Measurements from ENCODE around the gene GTF3C1.

DNA sequence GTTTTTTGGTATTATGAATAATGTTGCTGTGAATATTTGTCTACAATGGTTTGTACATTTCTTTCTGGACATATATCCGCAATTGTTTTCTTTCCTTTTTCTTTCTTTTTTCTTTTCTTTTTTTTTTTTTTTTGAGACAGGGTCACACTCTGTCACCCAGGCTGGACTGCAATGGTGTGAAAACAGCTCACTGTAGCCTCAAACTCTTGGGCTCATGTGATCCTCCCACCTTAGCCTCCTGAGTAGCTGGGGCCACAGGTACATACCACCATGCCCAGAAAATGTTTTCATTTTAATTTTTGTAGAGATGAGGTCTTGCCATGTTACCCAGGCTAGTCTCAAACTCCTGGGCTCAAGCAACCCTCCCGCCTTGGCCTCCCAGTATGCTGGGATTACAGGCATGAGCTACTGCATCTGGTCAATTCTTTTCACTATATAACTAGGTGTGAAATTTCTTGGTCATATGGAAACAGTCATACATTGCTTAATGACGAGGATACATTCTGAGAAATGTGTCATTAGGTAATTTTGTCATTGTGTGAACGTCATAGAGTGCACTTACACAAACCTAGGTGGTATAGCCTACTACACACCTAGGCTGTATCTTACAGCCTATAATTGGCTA is 132.6 kb downstream of the GTF3C1 start:
- no peak for TF ChIP-seq CTCF (IDR thresholded peaks at IDR 0.05)
- TF ChIP-seq POLR2A (IDR thresholded peaks at IDR 0.05), result no peak

All from adrenal gland (tissue), 5 donors.